HG03159 (cell line): Measurements from ENCODE around the gene EMC6.
"Not testable (repeated sequence)": the region's sequence is repeated elsewhere in the genome, so short reads cannot be mapped to it uniquely, and the experiment has no call there.

ENCODE experiments used
- ATAC-seq: cut with Tn5 transposase; IDR thresholded peaks from one replicate; pipeline ENCODE4 v1.9.1; 2021; ENCODE audit warnings: mild to moderate bottlenecking, moderate library complexity; ENCODE audit not compliant: unreplicated experiment

The EMC6 gene

DNA sequence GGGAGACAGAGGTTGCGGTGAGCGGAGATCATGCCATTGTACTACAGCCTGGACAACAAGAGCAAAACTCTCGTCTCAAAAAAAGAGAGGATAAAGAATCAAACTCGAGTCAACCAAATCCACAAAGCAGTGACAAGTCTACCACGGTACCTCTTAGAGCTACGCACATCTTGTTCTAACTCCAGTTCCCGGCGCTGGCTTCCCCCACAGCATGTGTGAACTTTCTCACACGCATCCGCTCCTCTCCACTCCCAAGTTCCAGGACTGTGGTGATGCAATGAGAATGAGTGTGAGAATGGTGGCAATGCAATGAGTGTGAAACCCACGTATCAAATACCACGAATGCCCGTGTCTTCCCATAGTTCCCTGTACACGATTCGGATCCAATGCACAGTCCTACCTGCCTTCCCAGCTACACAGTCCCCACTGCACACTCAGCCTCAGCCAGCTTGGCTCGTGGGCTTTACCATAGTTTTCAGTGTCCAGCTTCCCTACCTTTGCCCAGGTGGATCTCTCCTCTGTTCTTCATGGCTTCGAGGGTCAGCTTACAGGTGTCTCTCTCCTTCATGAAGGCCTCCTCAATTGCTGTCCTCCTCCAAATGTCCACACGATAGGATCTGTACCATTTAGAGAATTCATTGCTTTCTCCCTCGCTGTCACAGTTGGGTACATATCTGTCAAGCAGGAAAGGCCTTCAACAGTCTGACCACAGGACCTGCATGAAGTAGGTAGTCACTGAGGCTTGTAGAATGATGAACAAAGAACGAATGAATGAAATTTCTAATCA lies 36.5 kb downstream of the EMC6 start:
- ATAC-seq: no peak

DNA sequence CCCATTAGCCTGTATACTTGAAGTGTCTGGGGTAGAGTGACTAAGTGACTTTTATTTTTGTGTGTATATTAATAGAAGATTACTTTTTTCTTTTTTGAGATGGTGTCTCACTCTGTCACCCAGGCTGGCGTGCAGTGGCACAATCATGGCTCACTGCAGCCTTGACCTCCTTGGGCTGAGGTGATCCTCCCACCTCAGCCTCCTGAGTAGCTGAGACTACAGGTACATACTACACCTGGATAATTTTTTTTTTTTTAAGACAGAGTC lies 37.0 kb downstream of the EMC6 start:
- ATAC-seq: not testable (repeated sequence)

- no peak for ATAC-seq
Observed at GRCh38 chr17:3708366-3708765, 39.8 kb downstream of the EMC6 start.

- peak; percentile 91 for ATAC-seq
Observed at GRCh38 chr17:3710951-3711383, 42.4 kb downstream of the EMC6 start.

DNA sequence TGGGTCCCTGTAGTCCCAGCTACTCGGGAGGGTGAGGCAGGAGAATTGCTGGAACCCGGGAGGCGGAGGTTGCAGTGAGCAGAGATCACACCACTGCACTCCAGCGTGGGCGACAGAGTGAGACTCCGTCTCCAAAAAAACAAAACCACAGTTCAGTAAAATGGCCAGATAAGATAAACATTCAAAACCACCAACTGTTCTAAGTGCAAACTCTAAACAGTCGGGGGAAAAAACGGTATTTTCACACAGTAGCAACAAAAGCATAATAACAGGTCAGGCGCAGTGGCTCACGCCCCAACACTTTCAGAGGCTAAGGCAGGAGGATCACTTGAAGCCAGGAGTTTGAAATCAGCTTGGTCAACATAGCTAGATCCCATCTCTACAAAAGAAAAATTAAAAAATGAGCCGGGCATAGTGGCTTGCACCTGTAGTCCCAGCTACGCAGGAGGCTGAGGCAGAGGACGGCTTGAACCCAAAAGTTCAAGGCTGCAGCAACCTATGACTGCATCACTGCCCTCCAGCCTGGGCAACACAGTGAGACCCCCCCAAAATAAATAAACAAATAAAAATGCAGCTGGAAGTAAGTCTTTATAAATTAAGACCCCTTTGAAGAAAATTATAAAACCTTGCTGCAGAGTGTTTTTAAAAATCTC lies 44.3 kb downstream of the EMC6 start:
- ATAC-seq: no peak

- ATAC-seq: no peak
Observed at GRCh38 chr17:3715296-3715695, 46.7 kb downstream of the EMC6 start.

- ATAC-seq: no peak
Observed at GRCh38 chr17:3718201-3718600, 49.6 kb downstream of the EMC6 start.

- no peak for ATAC-seq
Observed at GRCh38 chr17:3719265-3719664, 50.7 kb downstream of the EMC6 start.
